NCI-H146 treated with DMSO at 0.1 percent for 48 hours (cell line): ENCODE data around the gene EIF4E2.
"Not testable (repeated sequence)": the region's sequence is repeated elsewhere in the genome, so short reads cannot be mapped to it uniquely, and the experiment has no call there.

Source experiments
- DNase-seq: peaks from one replicate; lab custom pipeline; 2025; ENCODE audit not compliant: unreplicated experiment; lab: John Stamatoyannopoulos, UW

The EIF4E2 gene

GRCh38 chr2:232521959-232522622, 28.4 kb upstream of the EIF4E2 start:
- no peak for DNase-seq

- DNase-seq = no peak
Observed at GRCh38 chr2:232522623-232523401, 27.7 kb upstream of the EIF4E2 start.

- no peak for DNase-seq
Observed at GRCh38 chr2:232523402-232523681, 27.1 kb upstream of the EIF4E2 start.

GRCh38 chr2:232523682-232524597, 26.5 kb upstream of the EIF4E2 start:
- DNase-seq = no peak

GRCh38 chr2:232524771-232525170, 25.7 kb upstream of the EIF4E2 start:
- DNase-seq = no peak

GRCh38 chr2:232525199-232525598, 25.3 kb upstream of the EIF4E2 start:
- no peak for DNase-seq

GRCh38 chr2:232525791-232526371, 24.6 kb upstream of the EIF4E2 start, which contains the start of gene CHRND:
Gene CHRND (plus strand): TSS chr2:232526160. CDS start chr2:232526216, 56 bp downstream.
- DNase-seq = no peak

- no peak for DNase-seq
Observed at GRCh38 chr2:232526372-232526941, 24.0 kb upstream of the EIF4E2 start.

GRCh38 chr2:232527905-232528470, 22.5 kb upstream of the EIF4E2 start:
- no peak for DNase-seq

GRCh38 chr2:232528746-232529460, 21.6 kb upstream of the EIF4E2 start:
- DNase-seq = no peak

GRCh38 chr2:232529806-232530547, 20.5 kb upstream of the EIF4E2 start:
- DNase-seq = no peak

GRCh38 chr2:232530626-232531260, 19.7 kb upstream of the EIF4E2 start:
- no peak for DNase-seq

GRCh38 chr2:232532419-232532818, 18.1 kb upstream of the EIF4E2 start:
- no peak for DNase-seq

- DNase-seq = not testable (repeated sequence)
Observed at GRCh38 chr2:232532821-232533220, 17.7 kb upstream of the EIF4E2 start.

GRCh38 chr2:232533944-232534710, 16.4 kb upstream of the EIF4E2 start:
- DNase-seq = no peak

GRCh38 chr2:232534940-232535651, 15.4 kb upstream of the EIF4E2 start:
- no peak for DNase-seq

GRCh38 chr2:232535761-232536530, 14.5 kb upstream of the EIF4E2 start:
- no peak for DNase-seq
